Measurements from ENCODE around the gene MCM9.

- TF ChIP-seq, protein P1, sequence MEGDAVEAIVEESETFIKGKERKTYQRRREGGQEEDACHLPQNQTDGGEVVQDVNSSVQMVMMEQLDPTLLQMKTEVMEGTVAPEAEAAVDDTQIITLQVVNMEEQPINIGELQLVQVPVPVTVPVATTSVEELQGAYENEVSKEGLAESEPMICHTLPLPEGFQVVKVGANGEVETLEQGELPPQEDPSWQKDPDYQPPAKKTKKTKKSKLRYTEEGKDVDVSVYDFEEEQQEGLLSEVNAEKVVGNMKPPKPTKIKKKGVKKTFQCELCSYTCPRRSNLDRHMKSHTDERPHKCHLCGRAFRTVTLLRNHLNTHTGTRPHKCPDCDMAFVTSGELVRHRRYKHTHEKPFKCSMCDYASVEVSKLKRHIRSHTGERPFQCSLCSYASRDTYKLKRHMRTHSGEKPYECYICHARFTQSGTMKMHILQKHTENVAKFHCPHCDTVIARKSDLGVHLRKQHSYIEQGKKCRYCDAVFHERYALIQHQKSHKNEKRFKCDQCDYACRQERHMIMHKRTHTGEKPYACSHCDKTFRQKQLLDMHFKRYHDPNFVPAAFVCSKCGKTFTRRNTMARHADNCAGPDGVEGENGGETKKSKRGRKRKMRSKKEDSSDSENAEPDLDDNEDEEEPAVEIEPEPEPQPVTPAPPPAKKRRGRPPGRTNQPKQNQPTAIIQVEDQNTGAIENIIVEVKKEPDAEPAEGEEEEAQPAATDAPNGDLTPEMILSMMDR (IDR thresholded peaks at IDR 0.05): no peak
- no peak for TF ChIP-seq FOXK1 (CRISPR knock-in tag; IDR thresholded peaks at IDR 0.05)
Measured at GRCh38 chr6:118952683-118953082, 17.7 kb upstream of the MCM9 start.

All from WTC11 (cell line).